Myocyte (in vitro differentiated cells): ENCODE results near the gene STRAP. TPM values are rescaled to one million over a fixed set of nuclear protein-coding genes. Genes with fewer than 3 reads are reported as not detected.
"Not testable (repeated sequence)": the region's sequence is repeated elsewhere in the genome, so short reads cannot be mapped to it uniquely, and the experiment has no call there.

Experiments used
- DNase-seq: peaks from one replicate; pipeline ENCODE4 v3.0.0-alpha.2; 2012; ENCODE audit warnings: low read depth
- total RNA-seq: library from RNA; depleted of rRNA; stranded (reverse); fragments of >200 nt; gene quantifications from 2 replicates; pipeline ENCODE4 v1.2.3, GENCODE V29; 2014

The STRAP gene
- total RNA-seq, 1 donor from 2014 or later: 121 TPM

GRCh38 chr12:15919418-15919817 is 37.2 kb downstream of the STRAP start:
- no peak for DNase-seq

- no peak for DNase-seq
Observed at GRCh38 chr12:15924956-15925355, 42.8 kb downstream of the STRAP start.

GRCh38 chr12:15928346-15928745 is 46.2 kb downstream of the STRAP start:
- DNase-seq: peak; percentile 67

- peak; percentile 42 for DNase-seq
Observed at GRCh38 chr12:15928870-15929571, 46.8 kb downstream of the STRAP start.

- peak; percentile 16 for DNase-seq
Observed at GRCh38 chr12:15931590-15932053, 49.4 kb downstream of the STRAP start.

- DNase-seq: no peak
Observed at GRCh38 chr12:15932327-15932726, 50.1 kb downstream of the STRAP start.

GRCh38 chr12:15932971-15933370 is 50.8 kb downstream of the STRAP start:
- DNase-seq: no peak

GRCh38 chr12:15933751-15934150 is 51.6 kb downstream of the STRAP start:
- DNase-seq: no peak

GRCh38 chr12:15936751-15937150 is 54.6 kb downstream of the STRAP start:
- no peak for DNase-seq

GRCh38 chr12:15937902-15938301 is 55.7 kb downstream of the STRAP start:
- no peak for DNase-seq

- DNase-seq: no peak
Observed at GRCh38 chr12:15939111-15939510, 56.9 kb downstream of the STRAP start.

GRCh38 chr12:15942475-15942874 is 60.3 kb downstream of the STRAP start:
- no peak for DNase-seq

- DNase-seq: not testable (repeated sequence)
Observed at GRCh38 chr12:15943519-15943918, 61.3 kb downstream of the STRAP start.

GRCh38 chr12:15948461-15948860 is 66.3 kb downstream of the STRAP start:
- DNase-seq: not testable (repeated sequence)

Other genes starting within 250 kb of the STRAP start
- gene EPS8, start 93.0 kb upstream of the STRAP start, total RNA-seq: 65.2 and 80.3 TPM in 2 replicates
- gene DERA, start 28.9 kb downstream of the STRAP start, total RNA-seq: 70.4 and 81.0 TPM in 2 replicates